SK-N-SH treated with all-trans-retinoic acid at 6 μM for 48 hours (cell line): ENCODE measurements around the gene ERC1.

Source experiments
- ATAC-seq: fragments of 200-7000 bp; cut with Tn5 transposase; 3 replicates; pipeline ENCODE4 v1.9.1; 2020; ENCODE audit warnings: mild to moderate bottlenecking, moderate library complexity
- ARNTL ChIP-seq: fragments of 450-650 bp; formaldehyde crosslinking; IDR thresholded peaks from 2 replicates; pipeline ENCODE4 v1.5.0; 2020; ENCODE audit warnings: low read depth, mild to moderate bottlenecking, moderate library complexity, borderline replicate concordance
- CREB5 ChIP-seq: fragments of 250-450 bp; sonication (Bioruptor Pico); IDR thresholded peaks from 2 replicates; pipeline ENCODE4 v1.5.1; 2020; ENCODE audit warnings: low read depth, mild to moderate bottlenecking, moderate library complexity
- CSDC2 ChIP-seq: fragments of 250-450 bp; sonication (Bioruptor Pico); IDR thresholded peaks from 2 replicates; pipeline ENCODE4 v1.5.0; 2020; ENCODE audit warnings: mild to moderate bottlenecking, moderate library complexity
- CSRNP3 ChIP-seq: fragments of 250-450 bp; sonication (Bioruptor Pico); IDR thresholded peaks from 2 replicates; pipeline ENCODE4 v1.5.1; 2021; ENCODE audit warnings: mild to moderate bottlenecking, moderate library complexity
- ESRRG ChIP-seq: fragments of 250-450 bp; sonication (Bioruptor Pico); IDR thresholded peaks from 2 replicates; pipeline ENCODE4 v1.6.1; 2021; ENCODE audit warnings: mild to moderate bottlenecking
- GLIS3 ChIP-seq: fragments of 250-450 bp; sonication (Bioruptor Pico); IDR thresholded peaks from 2 replicates; pipeline ENCODE4 v1.5.0; 2020; ENCODE audit warnings: mild to moderate bottlenecking, moderate library complexity
- ISL1 ChIP-seq: fragments of 250-450 bp; sonication (Bioruptor Pico); IDR thresholded peaks from 2 replicates; pipeline ENCODE4 v2.1.2; 2022; ENCODE audit warnings: mild to moderate bottlenecking, moderate library complexity
- OSR1 ChIP-seq: fragments of 250-450 bp; sonication (Bioruptor Pico); IDR thresholded peaks from 2 replicates; pipeline ENCODE4 v1.8.0; 2022; ENCODE audit warnings: moderate library complexity, mild to moderate bottlenecking, inconsistent platforms
- PATZ1 ChIP-seq: fragments of 250-450 bp; sonication (Bioruptor Pico); IDR thresholded peaks from 2 replicates; pipeline ENCODE4 v1.8.0; 2020; ENCODE audit warnings: mild to moderate bottlenecking, moderate library complexity, borderline replicate concordance
- POU6F1 ChIP-seq: fragments of 250-450 bp; sonication (Bioruptor Pico); IDR thresholded peaks from 2 replicates; pipeline ENCODE4 v1.8.0; 2021; ENCODE audit warnings: low read depth, mild to moderate bottlenecking, moderate library complexity, borderline replicate concordance
- RARB ChIP-seq: fragments of 250-450 bp; sonication (Bioruptor Pico); IDR thresholded peaks from 2 replicates; pipeline ENCODE4 v1.8.0; 2021; ENCODE audit warnings: mild to moderate bottlenecking, moderate library complexity
- TOX ChIP-seq: fragments of 250-450 bp; sonication (Bioruptor Pico); IDR thresholded peaks from 2 replicates; pipeline ENCODE4 v1.8.0; 2021; ENCODE audit warnings: mild to moderate bottlenecking, moderate library complexity, borderline replicate concordance
- TSHZ2 ChIP-seq: fragments of 250-450 bp; sonication (Bioruptor Pico); IDR thresholded peaks from 2 replicates; pipeline ENCODE4 v1.5.0; 2020; ENCODE audit warnings: mild to moderate bottlenecking, moderate library complexity
- ZC3H10 ChIP-seq: fragments of 250-450 bp; sonication (Bioruptor Pico); IDR thresholded peaks from 2 replicates; pipeline ENCODE4 v1.5.1; 2021; ENCODE audit warnings: mild to moderate bottlenecking, moderate library complexity
- ZFP30 ChIP-seq: fragments of 450-650 bp; formaldehyde crosslinking; IDR thresholded peaks from 2 replicates; pipeline ENCODE4 v1.5.0; 2022; ENCODE audit warnings: mild to moderate bottlenecking, moderate library complexity
- ZNF565 ChIP-seq: fragments of 450-650 bp; formaldehyde crosslinking; conservative IDR thresholded peaks from 2 replicates; pipeline ENCODE4 v1.5.0; 2020; ENCODE audit warnings: low read depth, mild to moderate bottlenecking, moderate library complexity
- ZNF70 ChIP-seq: fragments of 450-650 bp; formaldehyde crosslinking; IDR thresholded peaks from 2 replicates; pipeline ENCODE4 v1.5.0; 2020; ENCODE audit warnings: mild to moderate bottlenecking, moderate library complexity

Gene ERC1

GRCh38 chr12:1536817-1537216 is 545.8 kb downstream of the ERC1 start (continued):
- no peak for TF ChIP-seq CSDC2 (CRISPR knock-in tag)
- TF ChIP-seq PATZ1 (CRISPR knock-in tag) = no peak

- no peak for ATAC-seq
- TF ChIP-seq ISL1 (CRISPR knock-in tag) (no peak), POU6F1 (no peak)
Observed at GRCh38 chr12:1539135-1539534, 548.1 kb downstream of the ERC1 start.

GRCh38 chr12:1540690-1541089 is 549.7 kb downstream of the ERC1 start:
- peak; percentile 48 for ATAC-seq
- TF ChIP-seq TOX (CRISPR knock-in tag) (no peak), RARB (CRISPR knock-in tag) (no peak), ZC3H10 (CRISPR knock-in tag) (no peak)
- TF ChIP-seq, all 23 proteins: peak for 0

GRCh38 chr12:1542599-1542998 is 551.6 kb downstream of the ERC1 start:
- TF ChIP-seq CSRNP3 = no peak
- no peak for TF ChIP-seq ARNTL (CRISPR knock-in tag)
- TF ChIP-seq ZFP30 (CRISPR knock-in tag) = no peak
- no peak for TF ChIP-seq TSHZ2 (CRISPR knock-in tag)
- TF ChIP-seq RARB (CRISPR knock-in tag) = no peak
- no peak for TF ChIP-seq GLIS3
- TF ChIP-seq TOX (CRISPR knock-in tag) = no peak
- no peak for TF ChIP-seq CSDC2 (CRISPR knock-in tag)
- TF ChIP-seq ESRRG (CRISPR knock-in tag) = no peak
- TF ChIP-seq, all 23 proteins: peak for 0

GRCh38 chr12:1544996-1545700 is 554.1 kb downstream of the ERC1 start:
- TF ChIP-seq ZNF70 (CRISPR knock-in tag) (no peak), POU6F1 (no peak), GLIS3 (no peak), TSHZ2 (CRISPR knock-in tag) (no peak), CREB5 (CRISPR knock-in tag) (no peak), RARB (CRISPR knock-in tag) (no peak), OSR1 (CRISPR knock-in tag) (no peak), ZNF565 (CRISPR knock-in tag) (no peak), ZFP30 (CRISPR knock-in tag) (no peak)
- TF ChIP-seq, all 23 proteins: peak for 0
- ATAC-seq = peak; percentile 37; the same call in 1 of the 3 replicates

More at GRCh38 chr12:1542599-1542998, 551.6 kb downstream of the ERC1 start:
- ATAC-seq = no peak
